MM.1S (cell line): ENCODE results near the gene CACNG5.

Source experiments
- CTCF ChIP-seq: fragments of 300-600 bp; sonication (generic); IDR thresholded peaks from 2 replicates; pipeline ENCODE4 v1.5.1; 2016; ENCODE audit warnings: antibody characterized with exemption, low read length, mixed read lengths
- EZH2 ChIP-seq: fragments of 300-600 bp; sonication (generic); optimal IDR thresholded peaks from 2 replicates; pipeline ENCODE3; 2017; ENCODE audit warnings: low read depth, mild to moderate bottlenecking, antibody characterized with exemption, low read length, mixed read lengths

GRCh38 chr17:66791347-66791746, 43.6 kb upstream of the CACNG5 start:
- TF ChIP-seq CTCF (no peak), EZH2 (no peak)
